ENCODE data around the gene LAD1. TPM values are rescaled to one million over a fixed set of nuclear protein-coding genes. Genes with fewer than 3 reads are reported as not detected.

The LAD1 gene
- polyA plus RNA-seq, 1 donor from 2014 or later = not detected

- no peaks in the 10 kb centered on the region for H3F3A ChIP-seq (ENCODE audit: insufficient read depth, low read length, poor library complexity, severe bottlenecking)
- no peak overlapping the region for H3K9ac ChIP-seq (ENCODE audit: low read length)
- TF ChIP-seq RAD21 (conservative IDR thresholded peaks at IDR 0.05) (no peak), TAF1 (IDR thresholded peaks at IDR 0.05; ENCODE audit: low read depth) (no peak), MXI1 (conservative IDR thresholded peaks at IDR 0.05; ENCODE audit: poor library complexity, severe bottlenecking) (no peak), REST (IDR thresholded peaks at IDR 0.05; ENCODE audit: borderline replicate concordance) (no peak), POLR2AphosphoS5 (IDR thresholded peaks at IDR 0.05) (no peak), EZH2 (IDR thresholded peaks at IDR 0.05; ENCODE audit: borderline replicate concordance, insufficient read depth, low read length, poor library complexity, severe bottlenecking) (no peak), EP300 (conservative IDR thresholded peaks at IDR 0.05; ENCODE audit: poor library complexity, severe bottlenecking) (no peak), SMC3 (conservative IDR thresholded peaks at IDR 0.05; ENCODE audit: poor library complexity) (no peak)
- TF ChIP-seq, protein P1, sequence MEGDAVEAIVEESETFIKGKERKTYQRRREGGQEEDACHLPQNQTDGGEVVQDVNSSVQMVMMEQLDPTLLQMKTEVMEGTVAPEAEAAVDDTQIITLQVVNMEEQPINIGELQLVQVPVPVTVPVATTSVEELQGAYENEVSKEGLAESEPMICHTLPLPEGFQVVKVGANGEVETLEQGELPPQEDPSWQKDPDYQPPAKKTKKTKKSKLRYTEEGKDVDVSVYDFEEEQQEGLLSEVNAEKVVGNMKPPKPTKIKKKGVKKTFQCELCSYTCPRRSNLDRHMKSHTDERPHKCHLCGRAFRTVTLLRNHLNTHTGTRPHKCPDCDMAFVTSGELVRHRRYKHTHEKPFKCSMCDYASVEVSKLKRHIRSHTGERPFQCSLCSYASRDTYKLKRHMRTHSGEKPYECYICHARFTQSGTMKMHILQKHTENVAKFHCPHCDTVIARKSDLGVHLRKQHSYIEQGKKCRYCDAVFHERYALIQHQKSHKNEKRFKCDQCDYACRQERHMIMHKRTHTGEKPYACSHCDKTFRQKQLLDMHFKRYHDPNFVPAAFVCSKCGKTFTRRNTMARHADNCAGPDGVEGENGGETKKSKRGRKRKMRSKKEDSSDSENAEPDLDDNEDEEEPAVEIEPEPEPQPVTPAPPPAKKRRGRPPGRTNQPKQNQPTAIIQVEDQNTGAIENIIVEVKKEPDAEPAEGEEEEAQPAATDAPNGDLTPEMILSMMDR (IDR thresholded peaks at IDR 0.05; ENCODE audit: poor library complexity, severe bottlenecking) = no peak
These were observed 38.0 kb downstream of the LAD1 start for GRCh38 chr1:201360901-201361651.

GRCh38 chr1:201360486-201360885 lies 38.6 kb downstream of the LAD1 start:
- TF ChIP-seq, protein P1 (IDR thresholded peaks at IDR 0.05; ENCODE audit: poor library complexity, severe bottlenecking) = no peak
- TF ChIP-seq REST (IDR thresholded peaks at IDR 0.05; ENCODE audit: borderline replicate concordance) (no peak), RAD21 (conservative IDR thresholded peaks at IDR 0.05) (no peak), MXI1 (conservative IDR thresholded peaks at IDR 0.05; ENCODE audit: poor library complexity, severe bottlenecking) (no peak), POLR2AphosphoS5 (IDR thresholded peaks at IDR 0.05) (no peak), SMC3 (conservative IDR thresholded peaks at IDR 0.05; ENCODE audit: poor library complexity) (no peak), EZH2 (IDR thresholded peaks at IDR 0.05; ENCODE audit: borderline replicate concordance, insufficient read depth, low read length, poor library complexity, severe bottlenecking) (no peak), TAF1 (IDR thresholded peaks at IDR 0.05; ENCODE audit: low read depth) (no peak), EP300 (conservative IDR thresholded peaks at IDR 0.05; ENCODE audit: poor library complexity, severe bottlenecking) (no peak)
- H3F3A ChIP-seq (ENCODE audit: insufficient read depth, low read length, poor library complexity, severe bottlenecking) = no peaks in the 10 kb centered on the region
- no peaks in the 10 kb centered on the region for H4K20me1 ChIP-seq (ENCODE audit: insufficient read depth)

More at GRCh38 chr1:201360901-201361651, 38.0 kb downstream of the LAD1 start:
- Histone ChIP-seq H3K9me3 (ENCODE audit: low read length) (no peaks in the 10 kb centered on the region), H2AFZ (ENCODE audit: low read depth, low read length) (no peak overlapping the region), H3K27me3 (ENCODE audit: insufficient read depth, low read depth, low read length) (no peaks in the 10 kb centered on the region), H3K4me3 (ENCODE audit: low read length) (no peak overlapping the region), H3K9me2 (ENCODE audit: insufficient read depth, low read length) (no peaks in the 10 kb centered on the region), H3K4me2 (ENCODE audit: low read length) (no peak overlapping the region), H3K27ac (ENCODE audit: low read length) (no peak overlapping the region), H4K20me1 (ENCODE audit: insufficient read depth) (no peaks in the 10 kb centered on the region), H3K79me2 (replicated peaks; ENCODE audit: insufficient read depth, low read length) (no peaks in the 10 kb centered on the region), H3K36me3 (ENCODE audit: insufficient read depth, low read length) (no peaks in the 10 kb centered on the region)

More at GRCh38 chr1:201360486-201360885, 38.6 kb downstream of the LAD1 start:
- H2AFZ ChIP-seq (ENCODE audit: low read depth, low read length) = no peak overlapping the region
- no peak overlapping the region for H3K4me2 ChIP-seq (ENCODE audit: low read length)
- no peaks in the 10 kb centered on the region for H3K36me3 ChIP-seq (ENCODE audit: insufficient read depth, low read length)
- H3K27me3 ChIP-seq (ENCODE audit: insufficient read depth, low read depth, low read length) = no peaks in the 10 kb centered on the region
- no peak overlapping the region for H3K27ac ChIP-seq (ENCODE audit: low read length)
- H3K9ac ChIP-seq (ENCODE audit: low read length) = no peak overlapping the region
- no peaks in the 10 kb centered on the region for H3K9me3 ChIP-seq (ENCODE audit: low read length)
- H3K79me2 ChIP-seq (replicated peaks; ENCODE audit: insufficient read depth, low read length) = no peaks in the 10 kb centered on the region
- H3K9me2 ChIP-seq (ENCODE audit: insufficient read depth, low read length) = no peaks in the 10 kb centered on the region
- H3K4me3 ChIP-seq (ENCODE audit: low read length) = no peak overlapping the region

Measured in neural cell (in vitro differentiated cells).